K562 (cell line): ENCODE measurements around the gene BBS1. TPM values are rescaled to one million over a fixed set of nuclear protein-coding genes. Genes with fewer than 3 reads are reported as not detected.

Experiments used
- C11orf30 ChIP-seq: fragments of 450-650 bp; IDR thresholded peaks from 2 replicates; pipeline ENCODE4 v1.6.1; 2016; ENCODE audit warnings: low read depth, mild to moderate bottlenecking
- DIDO1 ChIP-seq: fragments of 450-650 bp; IDR thresholded peaks from 2 replicates; pipeline ENCODE4 v1.6.1; 2016; ENCODE audit warnings: low read depth, missing biosample characterization, missing genetic modification characterization
- DNMT1 ChIP-seq: fragments of 450-650 bp; IDR thresholded peaks from 2 replicates; pipeline ENCODE4 v1.6.1; 2016; ENCODE audit warnings: antibody characterized with exemption, mild to moderate bottlenecking
- HNRNPLL ChIP-seq: fragments of 200-400 bp; formaldehyde crosslinking; IDR thresholded peaks from 2 replicates; pipeline ENCODE4 v1.6.1; 2017; ENCODE audit warnings: low read length, low read depth, mild to moderate bottlenecking; ENCODE audit not compliant: poor library complexity, severe bottlenecking
- JUN ChIP-seq, 2 experiments: sonication (generic) in 1 of 2; formaldehyde crosslinking in 1 of 2; IDR thresholded peaks; 2 replicates each; pipeline versions ENCODE4 v1.6.1 to v1.8.0; 2012 to 2022; ENCODE audit warnings: borderline replicate concordance in 2 of 2, mild to moderate bottlenecking in 2 of 2, improper control_type of control experiment in 1 of 2, low read depth in 1 of 2, low read length in 1 of 2, missing genetic modification reagents in 1 of 2
- L3MBTL2 ChIP-seq: fragments of 450-650 bp; IDR thresholded peaks from 2 replicates; pipeline ENCODE4 v1.6.1; 2016; ENCODE audit warnings: mild to moderate bottlenecking, moderate library complexity
- MBD2 ChIP-seq: sonication (generic); IDR thresholded peaks from 2 replicates; pipeline ENCODE4 v1.6.1; 2016; ENCODE audit warnings: low read depth, borderline replicate concordance
- NCOA1 ChIP-seq: fragments of 450-650 bp; IDR thresholded peaks from 2 replicates; pipeline ENCODE4 v1.6.1; 2016; ENCODE audit warnings: low read depth
- NFRKB ChIP-seq: fragments of 450-650 bp; IDR thresholded peaks from 2 replicates; pipeline ENCODE4 v1.6.1; 2016; ENCODE audit warnings: low read depth
- NONO ChIP-seq, 2 experiments: fragments of 200-400 bp in 1 of 2; fragments of 450-650 bp in 1 of 2; formaldehyde crosslinking in 1 of 2; IDR thresholded peaks; 2 replicates each; pipeline ENCODE4 v1.6.1; 2017; ENCODE audit warnings: low read depth in 2 of 2, mild to moderate bottlenecking in 2 of 2, moderate library complexity in 2 of 2, low read length in 1 of 2
- PHF20 ChIP-seq: fragments of 450-650 bp; IDR thresholded peaks from 2 replicates; pipeline ENCODE4 v1.6.1; 2018; ENCODE audit not compliant: partially characterized antibody
- RBM14 ChIP-seq: fragments of 200-400 bp; formaldehyde crosslinking; IDR thresholded peaks from 2 replicates; pipeline ENCODE4 v1.6.1; 2018; ENCODE audit warnings: low read depth, mild to moderate bottlenecking, low read length, moderate library complexity, borderline replicate concordance; ENCODE audit not compliant: insufficient read depth
- RBM22 ChIP-seq: fragments of 200-400 bp; formaldehyde crosslinking; IDR thresholded peaks from 2 replicates; pipeline ENCODE4 v1.6.1; 2018; ENCODE audit warnings: low read length, low read depth; ENCODE audit not compliant: poor library complexity, severe bottlenecking
- SIX5 ChIP-seq, 2 experiments: IDR thresholded peaks; 2 replicates each; pipeline ENCODE4 v1.6.1; 2011; ENCODE audit warnings: low read length in 2 of 2, borderline replicate concordance in 1 of 2, low read depth in 1 of 2, mild to moderate bottlenecking in 1 of 2, moderate library complexity in 1 of 2; ENCODE audit not compliant: insufficient read depth in 1 of 2
- ZFP36 ChIP-seq: fragments of 150-350 bp; IDR thresholded peaks from 2 replicates; pipeline ENCODE4 v1.6.1; 2018; ENCODE audit warnings: low read length, low read depth; ENCODE audit not compliant: partially characterized antibody
- ZFX ChIP-seq: sonication (generic); formaldehyde crosslinking; IDR thresholded peaks from 2 replicates; pipeline ENCODE4 v1.8.0; 2022; ENCODE audit warnings: mild to moderate bottlenecking, missing genetic modification reagents, moderate library complexity
- ZNF134 ChIP-seq: fragments of 250-450 bp; sonication (Bioruptor Pico); conservative IDR thresholded peaks from 2 replicates; pipeline ENCODE4 v1.4.0; 2020
- polyA plus RNA-seq, 8 experiments: library from polyadenylated mRNA; depleted of rRNA in 4 of 8; stranded (reverse) in 5 of 8; unstranded in 3 of 8; fragments of >200 nt; fragmentation: Nextera tagmentation in 2 of 8; fragmentation: Illumina TruSeq in 1 of 8; extraction: Ambion mirVana in 2 of 8; extraction: Trizol in 1 of 8; gene quantifications; 2 replicates each; pipeline versions ENCODE4 v1.2.1 to v1.2.3, GENCODE V29; 2011 to 2014; ENCODE audit warnings: inconsistent platforms in 1 of 8, missing spikeins in 1 of 8
- total RNA-seq, 7 experiments: library from RNA; depleted of rRNA in 6 of 7; stranded (reverse); fragments of >200 nt in 6 of 7; fragmentation: Illumina TruSeq in 2 of 7; extraction: Trizol in 2 of 7; gene quantifications; 2 replicates each; pipeline versions ENCODE4 v1.2.1 to v1.2.3, GENCODE V29; 2011 to 2021; ENCODE audit warnings: low replicate concordance in 1 of 7
- TF ChIP-seq, protein P1 (sequence below), 2 experiments: fragments of 450-650 bp; conservative IDR thresholded peaks; 2 replicates each; pipeline ENCODE4 v1.6.1; 2017; ENCODE audit warnings: mild to moderate bottlenecking in 2 of 2, moderate library complexity in 2 of 2
- TF ChIP-seq, protein P2 (sequence below): fragments of 450-650 bp; IDR thresholded peaks from 2 replicates; pipeline ENCODE4 v1.7.1; 2018; ENCODE audit warnings: mild to moderate bottlenecking, low read depth; ENCODE audit not compliant: partially characterized antibody
- TF ChIP-seq, protein P3 (sequence below): sonication (generic); formaldehyde crosslinking; IDR thresholded peaks from 2 replicates; pipeline ENCODE4 v1.8.0; 2022; ENCODE audit warnings: missing genetic modification reagents, mild to moderate bottlenecking, borderline replicate concordance

The BBS1 gene
- total and polyA plus RNA-seq, 9 of the 15 experiments (the other 6 are each of a cell fraction or from before 2014, with no cell fraction given) = 9.0 to 19.8 (median 12.1) TPM

DNA sequence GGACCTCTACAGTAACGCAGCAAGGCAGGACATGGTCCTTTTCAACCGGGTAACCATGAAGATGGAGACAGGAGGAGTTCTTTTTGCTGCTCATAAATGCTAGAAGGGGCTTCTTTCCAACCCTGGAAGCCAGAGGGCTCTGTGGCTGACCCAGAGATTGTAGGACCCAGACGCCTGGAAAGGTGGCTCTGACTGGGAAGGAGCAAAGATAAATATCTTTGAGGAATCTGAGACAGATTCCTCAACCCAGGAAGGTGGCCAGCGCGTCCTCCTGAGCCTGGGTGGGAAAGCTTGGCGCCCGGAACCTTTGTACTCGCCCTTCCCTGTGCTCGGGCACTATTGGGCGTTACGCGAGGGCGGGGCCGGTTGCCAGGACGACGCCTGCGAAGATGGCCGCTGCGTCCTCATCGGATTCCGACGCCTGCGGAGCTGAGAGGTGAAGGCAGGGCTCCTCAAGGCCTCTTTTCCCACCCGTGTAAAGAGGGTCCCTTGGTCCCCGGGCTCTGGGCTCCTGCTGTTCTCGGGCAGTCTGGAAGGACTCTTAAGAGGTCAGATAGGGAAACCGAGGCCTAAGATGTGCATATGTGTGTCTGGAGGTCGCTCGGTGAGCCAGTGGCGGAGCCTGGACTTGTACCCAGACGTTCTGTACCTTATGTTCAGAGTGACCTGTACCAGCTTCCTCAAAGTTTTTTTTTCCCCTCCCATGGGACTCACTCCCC lies at the start of gene BBS1 (continued):
- TF ChIP-seq JUN (IDR thresholded peaks at IDR 0.05; ENCODE audit: borderline replicate concordance, low read depth, low read length) (peak; percentile 24; the same call in 1 of the 2 replicates), JUN (CRISPR knock-in tag; IDR thresholded peaks at IDR 0.05; ENCODE audit: borderline replicate concordance) (no peak), PHF20 (peak; percentile 94), RBM22 (peak; percentile 99), SIX5 (IDR thresholded peaks at IDR 0.05; ENCODE audit: borderline replicate concordance in 1 of 2, insufficient read depth in 1 of 2, low read depth in 1 of 2, low read length in 2 of 2) (peak; percentile 29 to 36; a peak in 2 of 4 replicates), ZFX (CRISPR knock-in tag) (peak; percentile 87), L3MBTL2 (peak; percentile 51), HNRNPLL (peak; percentile 56), DNMT1 (no peak), NONO (IDR thresholded peaks at IDR 0.05; ENCODE audit: low read depth in 2 of 2, low read length in 1 of 2) (0 out of 4 replicates have a peak, but pooled peaks of 1 of the 2 experiments have one; percentile 55), MBD2 (peak; percentile 83; the same call in 1 of the 2 replicates), DIDO1 (peak; percentile 87), ZNF134 (CRISPR knock-in tag) (no peak), RBM14 (no peak), C11orf30 (peak; percentile 97), NFRKB (0 out of 2 replicates have a peak, but pooled peaks have one; percentile 66), ZFP36 (no peak), NCOA1 (peak; percentile 97)
- TF ChIP-seq, protein P1, sequence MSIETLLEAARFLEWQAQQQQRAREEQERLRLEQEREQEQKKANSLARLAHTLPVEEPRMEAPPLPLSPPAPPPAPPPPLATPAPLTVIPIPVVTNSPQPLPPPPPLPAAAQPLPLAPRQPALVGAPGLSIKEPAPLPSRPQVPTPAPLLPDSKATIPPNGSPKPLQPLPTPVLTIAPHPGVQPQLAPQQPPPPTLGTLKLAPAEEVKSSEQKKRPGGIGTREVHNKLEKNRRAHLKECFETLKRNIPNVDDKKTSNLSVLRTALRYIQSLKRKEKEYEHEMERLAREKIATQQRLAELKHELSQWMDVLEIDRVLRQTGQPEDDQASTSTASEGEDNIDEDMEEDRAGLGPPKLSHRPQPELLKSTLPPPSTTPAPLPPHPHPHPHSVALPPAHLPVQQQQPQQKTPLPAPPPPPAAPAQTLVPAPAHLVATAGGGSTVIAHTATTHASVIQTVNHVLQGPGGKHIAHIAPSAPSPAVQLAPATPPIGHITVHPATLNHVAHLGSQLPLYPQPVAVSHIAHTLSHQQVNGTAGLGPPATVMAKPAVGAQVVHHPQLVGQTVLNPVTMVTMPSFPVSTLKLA (conservative IDR thresholded peaks at IDR 0.05) = peak in 1 of 2 experiments; percentile 74
- TF ChIP-seq, protein P2, sequence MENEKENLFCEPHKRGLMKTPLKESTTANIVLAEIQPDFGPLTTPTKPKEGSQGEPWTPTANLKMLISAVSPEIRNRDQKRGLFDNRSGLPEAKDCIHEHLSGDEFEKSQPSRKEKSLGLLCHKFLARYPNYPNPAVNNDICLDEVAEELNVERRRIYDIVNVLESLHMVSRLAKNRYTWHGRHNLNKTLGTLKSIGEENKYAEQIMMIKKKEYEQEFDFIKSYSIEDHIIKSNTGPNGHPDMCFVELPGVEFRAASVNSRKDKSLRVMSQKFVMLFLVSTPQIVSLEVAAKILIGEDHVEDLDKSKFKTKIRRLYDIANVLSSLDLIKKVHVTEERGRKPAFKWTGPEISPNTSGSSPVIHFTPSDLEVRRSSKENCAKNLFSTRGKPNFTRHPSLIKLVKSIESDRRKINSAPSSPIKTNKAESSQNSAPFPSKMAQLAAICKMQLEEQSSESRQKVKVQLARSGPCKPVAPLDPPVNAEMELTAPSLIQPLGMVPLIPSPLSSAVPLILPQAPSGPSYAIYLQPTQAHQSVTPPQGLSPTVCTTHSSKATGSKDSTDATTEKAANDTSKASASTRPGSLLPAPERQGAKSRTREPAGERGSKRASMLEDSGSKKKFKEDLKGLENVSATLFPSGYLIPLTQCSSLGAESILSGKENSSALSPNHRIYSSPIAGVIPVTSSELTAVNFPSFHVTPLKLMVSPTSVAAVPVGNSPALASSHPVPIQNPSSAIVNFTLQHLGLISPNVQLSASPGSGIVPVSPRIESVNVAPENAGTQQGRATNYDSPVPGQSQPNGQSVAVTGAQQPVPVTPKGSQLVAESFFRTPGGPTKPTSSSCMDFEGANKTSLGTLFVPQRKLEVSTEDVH = peak; percentile 31
- TF ChIP-seq, protein P3, sequence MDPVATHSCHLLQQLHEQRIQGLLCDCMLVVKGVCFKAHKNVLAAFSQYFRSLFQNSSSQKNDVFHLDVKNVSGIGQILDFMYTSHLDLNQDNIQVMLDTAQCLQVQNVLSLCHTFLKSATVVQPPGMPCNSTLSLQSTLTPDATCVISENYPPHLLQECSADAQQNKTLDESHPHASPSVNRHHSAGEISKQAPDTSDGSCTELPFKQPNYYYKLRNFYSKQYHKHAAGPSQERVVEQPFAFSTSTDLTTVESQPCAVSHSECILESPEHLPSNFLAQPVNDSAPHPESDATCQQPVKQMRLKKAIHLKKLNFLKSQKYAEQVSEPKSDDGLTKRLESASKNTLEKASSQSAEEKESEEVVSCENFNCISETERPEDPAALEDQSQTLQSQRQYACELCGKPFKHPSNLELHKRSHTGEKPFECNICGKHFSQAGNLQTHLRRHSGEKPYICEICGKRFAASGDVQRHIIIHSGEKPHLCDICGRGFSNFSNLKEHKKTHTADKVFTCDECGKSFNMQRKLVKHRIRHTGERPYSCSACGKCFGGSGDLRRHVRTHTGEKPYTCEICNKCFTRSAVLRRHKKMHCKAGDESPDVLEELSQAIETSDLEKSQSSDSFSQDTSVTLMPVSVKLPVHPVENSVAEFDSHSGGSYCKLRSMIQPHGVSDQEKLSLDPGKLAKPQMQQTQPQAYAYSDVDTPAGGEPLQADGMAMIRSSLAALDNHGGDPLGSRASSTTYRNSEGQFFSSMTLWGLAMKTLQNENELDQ (CRISPR knock-in tag) = no peak
